22Rv1 (cell line): ENCODE results near the gene MSLN.

Experiments
- CTCF ChIP-seq: fragments of 450-650 bp; IDR thresholded peaks from 2 replicates; pipeline ENCODE4 v1.5.1; 2017; ENCODE audit warnings: mild to moderate bottlenecking
- ZFX ChIP-seq: fragments of 450-650 bp; IDR thresholded peaks from 2 replicates; pipeline ENCODE4 v1.6.1; 2017; ENCODE audit warnings: antibody characterized with exemption, borderline replicate concordance

- TF ChIP-seq CTCF: no peak
- no peak for TF ChIP-seq ZFX
Observed at GRCh38 chr16:718389-718788, 42.1 kb upstream of the MSLN start.
